ENCODE data around the gene RAB11FIP4. TPM values are rescaled to one million over a fixed set of nuclear protein-coding genes. Genes with fewer than 3 reads are reported as not detected.

The RAB11FIP4 gene
- total RNA-seq, 1 experiment from 2014 or later = 54.9 TPM

DNA sequence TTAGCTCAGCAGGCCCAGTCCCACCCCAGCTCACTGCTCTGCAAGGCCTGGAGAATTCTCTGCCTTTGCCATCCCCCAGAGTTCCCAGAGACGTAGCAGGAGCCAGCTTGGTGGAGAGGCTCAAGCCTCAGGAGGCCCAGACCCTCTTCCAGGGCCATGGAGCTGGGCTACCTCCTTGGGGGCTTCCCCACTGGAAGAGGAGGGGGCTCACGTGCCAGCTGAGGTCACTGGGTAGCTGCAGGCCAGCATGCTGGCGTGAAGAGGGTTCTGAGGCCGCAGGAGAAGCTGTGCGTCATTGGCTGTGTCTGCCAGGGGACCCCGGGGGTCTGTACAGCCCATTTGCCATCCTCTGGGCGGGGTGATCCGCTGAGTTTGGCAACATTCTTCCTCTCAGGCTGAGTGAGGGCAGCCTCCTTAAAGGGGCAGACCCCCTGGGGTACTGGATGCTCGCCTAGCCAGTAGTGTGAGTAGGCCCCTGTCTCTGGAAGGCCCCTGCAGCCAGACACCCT, 131.6 kb downstream of the RAB11FIP4 start:
- H3K4me3 Mint-ChIP-seq = no peak overlapping the region
- TF ChIP-seq NFE2L1 (CRISPR knock-in tag; IDR thresholded peaks at IDR 0.05) = no peak
- DNase-seq (ENCODE audit: low spot score) (no peak), ATAC-seq (no peak)
- POLR2A ChIA-PET = interaction anchor here (1.2 kb wide), 1 partner anchor 35 kb away, joined by 3 read pairs; no protein-coding TSS in a partner anchor
- peaks cover 12% of the 10 kb centered on the region; the same call in 1 of the 2 replicates for H3K9me3 Mint-ChIP-seq
- H3K36me3 Mint-ChIP-seq = peaks cover 52% of the 10 kb centered on the region
- no peaks in the 10 kb centered on the region for H3K27me3 Mint-ChIP-seq (ENCODE audit: low read depth)
- no peak overlapping the region for H3K27ac Mint-ChIP-seq
- CTCF ChIA-PET = interaction anchor here (1.2 to 5.7 kb wide), 5 partner anchors 24 to 319 kb away, joined by 5 to 49 read pairs (median 6); no protein-coding TSS in a partner anchor
- H3K4me1 Mint-ChIP-seq = no peaks in the 10 kb centered on the region

DNA sequence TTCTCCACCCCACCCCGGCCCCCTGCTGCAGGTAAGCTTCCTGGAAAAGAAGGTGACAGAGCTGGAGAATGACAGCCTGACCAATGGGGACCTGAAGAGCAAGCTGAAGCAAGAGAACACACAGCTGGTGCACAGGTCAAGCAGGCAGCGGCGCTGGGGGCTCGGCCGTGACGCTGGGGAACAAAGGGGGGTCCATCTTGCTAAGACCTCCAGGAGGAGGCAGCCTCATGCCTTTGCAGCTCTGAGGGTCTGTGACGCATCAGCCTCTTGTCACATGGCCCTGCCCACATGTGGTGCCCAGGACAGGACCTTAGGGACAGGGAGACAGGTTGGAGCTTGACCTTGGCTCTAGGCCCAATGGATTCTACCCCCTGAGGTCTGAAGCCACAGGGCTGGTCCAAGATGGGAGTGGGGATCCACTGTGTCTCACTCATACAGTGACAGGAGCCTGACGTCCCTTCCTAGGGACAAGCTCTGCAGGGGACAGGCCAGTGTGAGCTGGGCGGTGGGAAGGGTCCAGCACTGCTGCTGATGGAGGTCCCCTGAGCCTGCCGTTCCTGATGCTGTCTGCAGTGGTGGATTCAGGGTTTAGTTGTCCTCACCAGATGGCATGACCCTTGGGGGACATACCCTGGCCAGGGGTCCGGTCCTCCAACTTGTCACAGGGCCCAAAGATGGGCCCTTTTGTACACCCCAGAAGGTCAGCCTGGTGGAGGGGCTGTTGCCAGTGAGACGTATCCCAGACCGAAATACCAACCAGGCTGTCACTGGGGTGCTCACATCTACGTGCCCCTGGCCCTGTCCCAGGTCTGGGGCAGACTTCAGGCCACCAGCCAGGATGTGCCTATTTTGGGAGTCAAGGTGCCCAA, 132.6 kb downstream of the RAB11FIP4 start:
- CTCF ChIA-PET = interaction anchor here (0.6 to 5.7 kb wide), 13 partner anchors 11 to 319 kb away, joined by 3 to 49 read pairs (median 6); no protein-coding TSS in a partner anchor
- H3K4me3 Mint-ChIP-seq = no peak overlapping the region
- POLR2A ChIA-PET = interaction anchor here (0.7 to 1.2 kb wide), 2 partner anchors 36 to 92 kb away, joined by 3 read pairs; no protein-coding TSS in a partner anchor
- TF ChIP-seq ZNF263 (CRISPR knock-in tag; IDR thresholded peaks at IDR 0.05; ENCODE audit: low read depth) (no peak), GABPB1 (CRISPR knock-in tag; IDR thresholded peaks at IDR 0.05) (no peak), JUN (CRISPR knock-in tag; IDR thresholded peaks at IDR 0.05) (no peak), NFE2L1 (CRISPR knock-in tag; IDR thresholded peaks at IDR 0.05) (no peak), ZNF219 (CRISPR knock-in tag; IDR thresholded peaks at IDR 0.05; ENCODE audit: borderline replicate concordance) (no peak), NR3C1 (CRISPR knock-in tag; conservative IDR thresholded peaks at IDR 0.05; ENCODE audit: low read depth) (no peak), KAT7 (CRISPR knock-in tag; IDR thresholded peaks at IDR 0.05; ENCODE audit: borderline replicate concordance) (no peak), NFATC4 (CRISPR knock-in tag; IDR thresholded peaks at IDR 0.05) (no peak)
- TF ChIP-seq, protein P1, sequence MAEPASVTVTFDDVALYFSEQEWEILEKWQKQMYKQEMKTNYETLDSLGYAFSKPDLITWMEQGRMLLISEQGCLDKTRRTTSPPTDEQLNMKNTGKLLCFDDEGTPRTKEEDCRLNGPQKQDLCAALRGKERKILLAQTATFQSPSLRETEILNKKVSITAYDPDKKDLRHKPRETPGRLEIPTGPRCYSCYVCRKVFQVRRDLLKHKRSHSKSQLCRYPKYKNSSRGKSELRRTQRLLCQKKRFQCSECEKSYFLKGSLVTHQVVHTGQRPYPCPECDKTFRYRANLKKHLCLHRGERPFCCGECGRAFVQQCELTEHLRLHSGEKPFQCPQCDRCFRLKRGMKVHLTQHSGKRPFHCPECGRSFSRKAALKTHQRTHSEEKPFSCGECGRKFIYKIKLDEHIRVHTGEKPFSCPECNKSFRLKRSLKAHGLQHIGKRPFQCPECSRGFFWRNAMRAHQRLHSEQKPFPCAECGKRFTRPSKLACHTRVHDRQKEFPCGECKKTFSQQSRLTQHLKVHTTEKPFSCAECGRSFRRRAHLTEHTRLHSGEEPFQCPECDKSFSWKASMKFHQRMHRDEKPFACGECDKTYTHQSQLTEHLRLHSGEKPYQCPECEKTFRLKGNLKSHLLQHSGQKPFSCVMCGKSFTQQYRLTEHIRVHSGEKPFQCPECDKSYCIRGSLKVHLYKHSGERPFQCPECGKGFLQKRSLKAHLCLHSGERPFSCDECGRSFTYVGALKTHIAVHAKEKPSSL (CRISPR knock-in tag; conservative IDR thresholded peaks at IDR 0.05) = no peak
- TF ChIP-seq, protein P2, sequence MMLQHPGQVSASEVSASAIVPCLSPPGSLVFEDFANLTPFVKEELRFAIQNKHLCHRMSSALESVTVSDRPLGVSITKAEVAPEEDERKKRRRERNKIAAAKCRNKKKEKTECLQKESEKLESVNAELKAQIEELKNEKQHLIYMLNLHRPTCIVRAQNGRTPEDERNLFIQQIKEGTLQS (CRISPR knock-in tag; conservative IDR thresholded peaks at IDR 0.05) = no peak
- TF ChIP-seq, protein P3, sequence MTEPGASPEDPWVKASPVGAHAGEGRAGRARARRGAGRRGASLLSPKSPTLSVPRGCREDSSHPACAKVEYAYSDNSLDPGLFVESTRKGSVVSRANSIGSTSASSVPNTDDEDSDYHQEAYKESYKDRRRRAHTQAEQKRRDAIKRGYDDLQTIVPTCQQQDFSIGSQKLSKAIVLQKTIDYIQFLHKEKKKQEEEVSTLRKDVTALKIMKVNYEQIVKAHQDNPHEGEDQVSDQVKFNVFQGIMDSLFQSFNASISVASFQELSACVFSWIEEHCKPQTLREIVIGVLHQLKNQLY (CRISPR knock-in tag; IDR thresholded peaks at IDR 0.05) = no peak
- TF ChIP-seq, protein P4, sequence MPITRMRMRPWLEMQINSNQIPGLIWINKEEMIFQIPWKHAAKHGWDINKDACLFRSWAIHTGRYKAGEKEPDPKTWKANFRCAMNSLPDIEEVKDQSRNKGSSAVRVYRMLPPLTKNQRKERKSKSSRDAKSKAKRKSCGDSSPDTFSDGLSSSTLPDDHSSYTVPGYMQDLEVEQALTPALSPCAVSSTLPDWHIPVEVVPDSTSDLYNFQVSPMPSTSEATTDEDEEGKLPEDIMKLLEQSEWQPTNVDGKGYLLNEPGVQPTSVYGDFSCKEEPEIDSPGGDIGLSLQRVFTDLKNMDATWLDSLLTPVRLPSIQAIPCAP (CRISPR knock-in tag; IDR thresholded peaks at IDR 0.05) = no peak
- TF ChIP-seq, protein P5, sequence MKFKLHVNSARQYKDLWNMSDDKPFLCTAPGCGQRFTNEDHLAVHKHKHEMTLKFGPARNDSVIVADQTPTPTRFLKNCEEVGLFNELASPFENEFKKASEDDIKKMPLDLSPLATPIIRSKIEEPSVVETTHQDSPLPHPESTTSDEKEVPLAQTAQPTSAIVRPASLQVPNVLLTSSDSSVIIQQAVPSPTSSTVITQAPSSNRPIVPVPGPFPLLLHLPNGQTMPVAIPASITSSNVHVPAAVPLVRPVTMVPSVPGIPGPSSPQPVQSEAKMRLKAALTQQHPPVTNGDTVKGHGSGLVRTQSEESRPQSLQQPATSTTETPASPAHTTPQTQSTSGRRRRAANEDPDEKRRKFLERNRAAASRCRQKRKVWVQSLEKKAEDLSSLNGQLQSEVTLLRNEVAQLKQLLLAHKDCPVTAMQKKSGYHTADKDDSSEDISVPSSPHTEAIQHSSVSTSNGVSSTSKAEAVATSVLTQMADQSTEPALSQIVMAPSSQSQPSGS (CRISPR knock-in tag; IDR thresholded peaks at IDR 0.05; ENCODE audit: borderline replicate concordance, low read depth) = no peak
- H3K27me3 Mint-ChIP-seq (ENCODE audit: low read depth) = no peaks in the 10 kb centered on the region
- H3K9me3 Mint-ChIP-seq = peaks cover 12% of the 10 kb centered on the region; the same call in 1 of the 2 replicates
- no peaks in the 10 kb centered on the region for H3K4me1 Mint-ChIP-seq
- H3K27ac Mint-ChIP-seq = no peak overlapping the region
- DNase-seq (ENCODE audit: low spot score) = no peak
- peaks cover 46% of the 10 kb centered on the region for H3K36me3 Mint-ChIP-seq
- ATAC-seq = no peak

All from WTC11 (cell line).